Measurements from ENCODE around the gene UNC5C. TPM values are rescaled to one million over a fixed set of nuclear protein-coding genes. Genes with fewer than 3 reads are reported as not detected.

Gene UNC5C
- total RNA-seq, 4 donors from 2014 or later = 1.6 to 4.4 (median 3.2) TPM

DNA sequence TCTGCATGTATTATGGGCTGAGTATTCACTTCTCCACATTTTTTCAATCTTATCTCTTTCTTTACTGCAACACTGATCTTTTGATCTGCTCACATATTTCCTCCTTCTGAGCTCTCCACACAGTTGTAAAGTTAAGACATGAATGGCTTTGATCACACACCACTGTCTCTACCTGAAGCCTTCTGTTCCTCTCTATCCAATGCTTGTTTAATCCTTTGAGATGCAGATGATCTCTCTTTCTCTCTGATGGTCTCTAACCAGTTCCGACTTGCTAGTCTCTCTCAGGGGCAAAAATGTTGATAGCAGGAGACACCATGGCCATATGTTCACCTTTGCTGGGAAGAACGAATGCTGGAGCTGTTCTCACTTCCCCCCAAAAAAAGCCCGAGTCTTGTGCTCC lies 162.4 kb downstream of the UNC5C start:
- Histone ChIP-seq H3K4me3 (no peak overlapping the region), H3K4me1 (no peaks in the 10 kb centered on the region), H3K9me3 (no peaks in the 10 kb centered on the region), H3K36me3 (no peaks in the 10 kb centered on the region), H3K27me3 (no peaks in the 10 kb centered on the region), H3K27ac (no peak overlapping the region)
- no peak for TF ChIP-seq EP300 (IDR thresholded peaks at IDR 0.05)
- TF ChIP-seq, protein P1, sequence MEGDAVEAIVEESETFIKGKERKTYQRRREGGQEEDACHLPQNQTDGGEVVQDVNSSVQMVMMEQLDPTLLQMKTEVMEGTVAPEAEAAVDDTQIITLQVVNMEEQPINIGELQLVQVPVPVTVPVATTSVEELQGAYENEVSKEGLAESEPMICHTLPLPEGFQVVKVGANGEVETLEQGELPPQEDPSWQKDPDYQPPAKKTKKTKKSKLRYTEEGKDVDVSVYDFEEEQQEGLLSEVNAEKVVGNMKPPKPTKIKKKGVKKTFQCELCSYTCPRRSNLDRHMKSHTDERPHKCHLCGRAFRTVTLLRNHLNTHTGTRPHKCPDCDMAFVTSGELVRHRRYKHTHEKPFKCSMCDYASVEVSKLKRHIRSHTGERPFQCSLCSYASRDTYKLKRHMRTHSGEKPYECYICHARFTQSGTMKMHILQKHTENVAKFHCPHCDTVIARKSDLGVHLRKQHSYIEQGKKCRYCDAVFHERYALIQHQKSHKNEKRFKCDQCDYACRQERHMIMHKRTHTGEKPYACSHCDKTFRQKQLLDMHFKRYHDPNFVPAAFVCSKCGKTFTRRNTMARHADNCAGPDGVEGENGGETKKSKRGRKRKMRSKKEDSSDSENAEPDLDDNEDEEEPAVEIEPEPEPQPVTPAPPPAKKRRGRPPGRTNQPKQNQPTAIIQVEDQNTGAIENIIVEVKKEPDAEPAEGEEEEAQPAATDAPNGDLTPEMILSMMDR (IDR thresholded peaks at IDR 0.05) = no peak
- TF ChIP-seq POLR2A (IDR thresholded peaks at IDR 0.05) = no peak
- no peak for TF ChIP-seq POLR2AphosphoS5 (IDR thresholded peaks at IDR 0.05)
- ATAC-seq = no peak
- WGBS, 2 donors (ENCODE audit: low coverage in 1 of 2) = 66 to 89% methylated on average over 2 to 3 of the region's 3 CpGs

DNA sequence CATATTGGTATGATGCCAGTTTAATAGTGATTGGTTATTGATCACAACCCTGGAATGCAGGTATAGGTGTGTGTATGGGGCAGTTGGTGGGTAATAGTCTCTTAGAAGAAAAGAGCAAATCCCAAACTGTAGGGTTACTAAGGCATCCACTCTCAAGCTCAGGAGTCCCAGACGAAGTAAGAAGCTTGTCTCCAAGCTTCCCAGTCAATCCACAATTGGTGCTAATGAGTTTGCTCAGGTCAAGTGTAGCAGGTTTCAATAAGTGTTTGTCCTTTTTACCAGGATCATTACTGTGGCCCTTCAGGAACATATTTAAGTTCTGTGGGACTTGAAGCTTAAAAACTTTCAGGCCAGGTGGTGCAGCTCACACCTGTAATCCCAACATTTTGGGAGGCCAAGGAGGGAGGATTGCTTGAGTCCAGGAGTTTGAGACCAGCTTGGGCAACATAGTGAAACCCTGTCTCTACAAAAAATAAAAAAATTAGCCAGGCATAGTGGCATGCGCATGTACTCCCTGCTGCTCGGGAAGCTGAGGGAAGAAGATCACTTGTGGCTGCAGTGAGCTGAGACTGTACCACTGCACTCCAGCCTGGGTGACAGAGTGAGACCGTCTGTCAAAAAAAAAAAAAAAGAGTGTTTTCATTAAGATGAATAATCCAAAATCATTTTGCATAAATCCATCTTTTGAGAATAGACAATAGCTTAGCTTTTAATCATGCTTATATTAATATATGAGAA lies 166.8 kb downstream of the UNC5C start:
- Histone ChIP-seq H3K4me1 (no peaks in the 10 kb centered on the region), H3K4me3 (no peak overlapping the region), H3K27ac (no peak overlapping the region), H3K9me3 (no peaks in the 10 kb centered on the region), H3K36me3 (no peaks in the 10 kb centered on the region), H3K27me3 (no peaks in the 10 kb centered on the region)
- no peak for ATAC-seq
- TF ChIP-seq POLR2A (IDR thresholded peaks at IDR 0.05) (no peak), EP300 (IDR thresholded peaks at IDR 0.05) (no peak), POLR2AphosphoS5 (IDR thresholded peaks at IDR 0.05) (no peak)
- TF ChIP-seq, protein P1 (IDR thresholded peaks at IDR 0.05) = no peak
- 87 to 92% methylated on average over 3 to 4 of the region's 4 CpGs for WGBS, 2 donors (ENCODE audit: low coverage in 1 of 2)

DNA sequence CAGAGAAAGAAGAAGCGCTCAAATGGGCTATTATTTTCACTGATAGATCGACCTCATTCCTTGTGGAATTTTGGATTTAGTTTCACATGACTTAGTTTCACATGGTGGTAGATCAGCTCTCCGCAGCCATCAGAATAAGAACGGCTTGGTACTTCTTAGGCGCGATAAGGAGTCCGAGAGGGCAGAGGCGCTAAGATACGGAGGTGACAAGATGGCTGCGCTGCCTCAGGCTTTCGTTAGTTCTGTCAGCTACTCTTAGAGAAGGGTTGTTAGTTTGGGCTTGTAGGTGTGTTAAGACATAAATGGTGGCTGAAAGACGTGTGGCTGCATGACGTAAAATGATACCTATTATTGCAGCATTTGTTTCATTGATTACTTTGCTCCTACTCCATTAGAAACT lies 169.1 kb downstream of the UNC5C start:
- 90 to 94% methylated on average over 12 to 13 of the region's 13 CpGs for WGBS, 2 donors (ENCODE audit: low coverage in 1 of 2)
- TF ChIP-seq EP300 (IDR thresholded peaks at IDR 0.05) (no peak), POLR2A (IDR thresholded peaks at IDR 0.05) (no peak), POLR2AphosphoS5 (IDR thresholded peaks at IDR 0.05) (no peak)
- TF ChIP-seq, protein P1 (IDR thresholded peaks at IDR 0.05) = no peak
- Histone ChIP-seq H3K4me3 (no peak overlapping the region), H3K36me3 (no peaks in the 10 kb centered on the region), H3K4me1 (no peaks in the 10 kb centered on the region), H3K9me3 (no peaks in the 10 kb centered on the region), H3K27me3 (no peaks in the 10 kb centered on the region), H3K27ac (no peak overlapping the region)
- no peak for ATAC-seq

DNA sequence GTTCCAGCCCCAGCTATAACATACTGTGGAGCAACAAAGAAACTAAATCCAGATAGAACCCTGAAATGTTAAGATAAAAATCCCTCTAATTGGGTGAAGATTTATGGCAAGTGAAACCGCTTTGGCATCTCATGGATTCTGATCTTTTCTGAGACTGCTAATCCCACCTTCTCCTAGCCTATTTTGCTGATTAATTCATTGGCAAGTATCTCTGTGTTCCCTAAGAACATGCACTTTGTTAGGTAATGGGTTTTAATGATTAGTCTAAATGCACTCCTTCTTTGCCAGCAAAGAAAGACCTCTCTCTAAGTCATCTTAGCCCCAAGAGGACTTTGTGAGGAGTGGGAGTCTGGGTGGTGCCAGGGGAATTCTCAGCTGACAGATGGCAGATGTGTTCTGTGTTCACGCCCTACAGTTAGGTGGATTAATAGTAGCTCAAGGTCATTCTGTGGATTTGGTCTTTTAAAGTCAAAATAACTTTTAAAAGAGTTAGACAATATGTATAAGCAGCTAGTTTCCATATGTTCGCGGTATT lies 171.3 kb downstream of the UNC5C start:
- no peaks in the 10 kb centered on the region for H3K27me3 ChIP-seq
- WGBS, 2 donors (ENCODE audit: low coverage in 1 of 2) = 95 to 98% methylated on average over 3 to 4 of the region's 4 CpGs
- H3K36me3 ChIP-seq = no peaks in the 10 kb centered on the region
- ATAC-seq = no peak
- no peak overlapping the region for H3K4me3 ChIP-seq
- H3K9me3 ChIP-seq = no peaks in the 10 kb centered on the region
- H3K27ac ChIP-seq = no peak overlapping the region
- TF ChIP-seq EP300 (IDR thresholded peaks at IDR 0.05) = no peak
- TF ChIP-seq, protein P1 (IDR thresholded peaks at IDR 0.05) = no peak
- TF ChIP-seq POLR2A (IDR thresholded peaks at IDR 0.05) = no peak
- no peak for TF ChIP-seq POLR2AphosphoS5 (IDR thresholded peaks at IDR 0.05)
- H3K4me1 ChIP-seq = no peaks in the 10 kb centered on the region
